Measurements from ENCODE around the gene KRT14.
"Not testable (repeated sequence)": the region's sequence is repeated elsewhere in the genome, so short reads cannot be mapped to it uniquely, and the experiment has no call there.

Gene KRT14

GRCh38 chr17:41576740-41577139, 10.0 kb downstream of the KRT14 start:
- DNase-seq: not testable (repeated sequence)

GRCh38 chr17:41575336-41575735, 11.4 kb downstream of the KRT14 start:
- no peak for DNase-seq

- DNase-seq: no peak
Measured at GRCh38 chr17:41571561-41572434, 14.9 kb downstream of the KRT14 start, which contains the start of gene KRT9. KRT9 (minus strand) TSS chr17:41572059; CDS start chr17:41571992, 67 bp downstream.

- peak in 1 of 2 donors; percentile 25 for DNase-seq
Measured at GRCh38 chr17:41567317-41567716, 19.4 kb downstream of the KRT14 start.

GRCh38 chr17:41565338-41565737, 21.4 kb downstream of the KRT14 start:
- no peak for DNase-seq

GRCh38 chr17:41563607-41564170, 23.0 kb downstream of the KRT14 start:
- no peak for DNase-seq

- no peak for DNase-seq
Measured at GRCh38 chr17:41561554-41561953, 25.1 kb downstream of the KRT14 start.

- DNase-seq: no peak
Measured at GRCh38 chr17:41559548-41559947, 27.1 kb downstream of the KRT14 start.

- no peak for DNase-seq
Measured at GRCh38 chr17:41556931-41557330, 29.8 kb downstream of the KRT14 start.

GRCh38 chr17:41556306-41556705, 30.4 kb downstream of the KRT14 start:
- DNase-seq: no peak

GRCh38 chr17:41555105-41555887, 31.4 kb downstream of the KRT14 start:
- peak in 1 of 2 donors; percentile 3 for DNase-seq

GRCh38 chr17:41553987-41554680, 32.6 kb downstream of the KRT14 start:
- DNase-seq: no peak

- DNase-seq: no peak
Measured at GRCh38 chr17:41553176-41553575, 33.5 kb downstream of the KRT14 start.

GRCh38 chr17:41552455-41552854, 34.2 kb downstream of the KRT14 start:
- no peak for DNase-seq

GRCh38 chr17:41551365-41551764, 35.3 kb downstream of the KRT14 start:
- DNase-seq: no peak

- DNase-seq: peak in 1 of 2 donors; percentile 70
Measured at GRCh38 chr17:41549596-41550039, 37.1 kb downstream of the KRT14 start.

- peak; percentile 73 to 83 for DNase-seq
Measured at GRCh38 chr17:41548844-41549595, 37.7 kb downstream of the KRT14 start.

- DNase-seq: peak; percentile 66 to 84
Measured at GRCh38 chr17:41547921-41548843, 38.5 kb downstream of the KRT14 start.

- DNase-seq: no peak
Measured at GRCh38 chr17:41547378-41547841, 39.3 kb downstream of the KRT14 start.

GRCh38 chr17:41546819-41547218, 39.9 kb downstream of the KRT14 start:
- DNase-seq: no peak

Measured in inflammatory macrophage (primary cell).